ENCODE results near the gene STPG1. TPM values are rescaled to one million over a fixed set of nuclear protein-coding genes. Genes with fewer than 3 reads are reported as not detected.

The STPG1 gene
- total RNA-seq, 2 experiments from 2014 or later = 1.8 to 2.4 TPM

GRCh38 chr1:24380508-24380907 lies 33.1 kb downstream of the STPG1 start:
- TF ChIP-seq, protein P1, sequence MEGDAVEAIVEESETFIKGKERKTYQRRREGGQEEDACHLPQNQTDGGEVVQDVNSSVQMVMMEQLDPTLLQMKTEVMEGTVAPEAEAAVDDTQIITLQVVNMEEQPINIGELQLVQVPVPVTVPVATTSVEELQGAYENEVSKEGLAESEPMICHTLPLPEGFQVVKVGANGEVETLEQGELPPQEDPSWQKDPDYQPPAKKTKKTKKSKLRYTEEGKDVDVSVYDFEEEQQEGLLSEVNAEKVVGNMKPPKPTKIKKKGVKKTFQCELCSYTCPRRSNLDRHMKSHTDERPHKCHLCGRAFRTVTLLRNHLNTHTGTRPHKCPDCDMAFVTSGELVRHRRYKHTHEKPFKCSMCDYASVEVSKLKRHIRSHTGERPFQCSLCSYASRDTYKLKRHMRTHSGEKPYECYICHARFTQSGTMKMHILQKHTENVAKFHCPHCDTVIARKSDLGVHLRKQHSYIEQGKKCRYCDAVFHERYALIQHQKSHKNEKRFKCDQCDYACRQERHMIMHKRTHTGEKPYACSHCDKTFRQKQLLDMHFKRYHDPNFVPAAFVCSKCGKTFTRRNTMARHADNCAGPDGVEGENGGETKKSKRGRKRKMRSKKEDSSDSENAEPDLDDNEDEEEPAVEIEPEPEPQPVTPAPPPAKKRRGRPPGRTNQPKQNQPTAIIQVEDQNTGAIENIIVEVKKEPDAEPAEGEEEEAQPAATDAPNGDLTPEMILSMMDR (IDR thresholded peaks at IDR 0.05) = no peak
- no peaks in the 10 kb centered on the region for H3K36me3 ChIP-seq (ENCODE audit: insufficient read depth, low read length)
- no peak overlapping the region for H3K4me3 Mint-ChIP-seq
- ATAC-seq (ENCODE audit: poor library complexity) (no peak), DNase-seq (no peak)
- ChIA-PET POLR2A (no interaction called here), CTCF (interaction anchor here (1.8 kb wide), 1 partner anchor 11 kb away, joined by 7 read pairs; no protein-coding TSS in a partner anchor)
- no peaks in the 10 kb centered on the region for H3K9me3 Mint-ChIP-seq
- peaks cover 17% of the 10 kb centered on the region for H3K4me1 ChIP-seq (ENCODE audit: insufficient read depth, low read length)
- no peak overlapping the region for H3K4me3 ChIP-seq (ENCODE audit: low read length)
- H3K27ac Mint-ChIP-seq = no peak overlapping the region
- no peaks in the 10 kb centered on the region for H3K27me3 Mint-ChIP-seq
- H3K36me3 Mint-ChIP-seq (ENCODE audit: low read depth) = peaks cover 47% of the 10 kb centered on the region
- H3K27me3 ChIP-seq (ENCODE audit: control insufficient read depth in 1 of 2, insufficient read depth in 2 of 2, low read length in 2 of 2) = no peaks in the 10 kb centered on the region
- H3K9me3 ChIP-seq (ENCODE audit: control insufficient read depth in 1 of 2, insufficient read depth in 1 of 2, low read length in 2 of 2) = no peaks in the 10 kb centered on the region
- H3K4me1 Mint-ChIP-seq (ENCODE audit: low read depth) = no peaks in the 10 kb centered on the region
- intact Hi-C loops (cut with DNase I, micrococcal nuclease) = no loop called here
- H3K27ac ChIP-seq (ENCODE audit: low read depth in 1 of 2, low read length in 2 of 2) = no peak overlapping the region

GRCh38 chr1:24379733-24380315 lies 33.8 kb downstream of the STPG1 start:
- TF ChIP-seq, protein P1 (IDR thresholded peaks at IDR 0.05) = no peak
- Histone ChIP-seq H3K27ac (ENCODE audit: low read depth in 1 of 2, low read length in 2 of 2) (no peak overlapping the region), H3K36me3 (ENCODE audit: insufficient read depth, low read length) (no peaks in the 10 kb centered on the region), H3K4me1 (ENCODE audit: insufficient read depth, low read length) (peaks cover 10% of the 10 kb centered on the region), H3K9me3 (ENCODE audit: control insufficient read depth in 1 of 2, insufficient read depth in 1 of 2, low read length in 2 of 2) (no peaks in the 10 kb centered on the region), H3K27me3 (ENCODE audit: control insufficient read depth in 1 of 2, insufficient read depth in 2 of 2, low read length in 2 of 2) (no peaks in the 10 kb centered on the region), H3K4me3 (ENCODE audit: low read length) (no peak overlapping the region)
- POLR2A ChIA-PET = no interaction called here
- H3K27ac Mint-ChIP-seq = no peak overlapping the region
- no peaks in the 10 kb centered on the region for H3K27me3 Mint-ChIP-seq
- H3K9me3 Mint-ChIP-seq = no peaks in the 10 kb centered on the region
- no peaks in the 10 kb centered on the region for H3K4me1 Mint-ChIP-seq (ENCODE audit: low read depth)
- peaks cover 47% of the 10 kb centered on the region for H3K36me3 Mint-ChIP-seq (ENCODE audit: low read depth)
- DNase-seq (no peak), ATAC-seq (ENCODE audit: poor library complexity) (no peak)
- no peak overlapping the region for H3K4me3 Mint-ChIP-seq
- CTCF ChIA-PET = interaction anchor here (1.8 kb wide), 1 partner anchor 11 kb away, joined by 7 read pairs; no protein-coding TSS in a partner anchor
- intact Hi-C loops (cut with DNase I, micrococcal nuclease) = no loop called here

- CTCF ChIA-PET = no interaction called here
- no peak overlapping the region for H3K4me3 ChIP-seq (ENCODE audit: low read length)
- DNase-seq (no peak), ATAC-seq (ENCODE audit: poor library complexity) (no peak)
- TF ChIP-seq, protein P1 (IDR thresholded peaks at IDR 0.05) = no peak
- no peaks in the 10 kb centered on the region for H3K27me3 ChIP-seq (ENCODE audit: control insufficient read depth in 1 of 2, insufficient read depth in 2 of 2, low read length in 2 of 2)
- H3K27ac Mint-ChIP-seq = no peak overlapping the region
- peaks cover 25% of the 10 kb centered on the region for H3K36me3 Mint-ChIP-seq (ENCODE audit: low read depth)
- H3K4me1 Mint-ChIP-seq (ENCODE audit: low read depth) = no peaks in the 10 kb centered on the region
- H3K27ac ChIP-seq (ENCODE audit: low read depth in 1 of 2, low read length in 2 of 2) = no peak overlapping the region
- no peaks in the 10 kb centered on the region for H3K4me1 ChIP-seq (ENCODE audit: insufficient read depth, low read length)
- no peaks in the 10 kb centered on the region for H3K36me3 ChIP-seq (ENCODE audit: insufficient read depth, low read length)
- POLR2A ChIA-PET = no interaction called here
- H3K4me3 Mint-ChIP-seq = no peak overlapping the region
- intact Hi-C loops (cut with DNase I, micrococcal nuclease) = no loop called here
- no peaks in the 10 kb centered on the region for H3K9me3 Mint-ChIP-seq
- no peaks in the 10 kb centered on the region for H3K9me3 ChIP-seq (ENCODE audit: control insufficient read depth in 1 of 2, insufficient read depth in 1 of 2, low read length in 2 of 2)
- H3K27me3 Mint-ChIP-seq = no peaks in the 10 kb centered on the region
Observed at GRCh38 chr1:24374891-24375786, 38.4 kb downstream of the STPG1 start.
